OCI-LY1 (cell line): Measurements from ENCODE around the gene CD2BP2.

Experiments
- H2AFZ ChIP-seq: fragments of 200-600 bp; sonication (generic), shearing (Covaris generic); 2 replicates; pipeline ENCODE4 v1.6.0; 2014; ENCODE audit warnings: antibody characterized with exemption, mild to moderate bottlenecking, low read length
- H3F3A ChIP-seq: fragments of 200-600 bp; sonication (generic), shearing (Covaris generic); 2 replicates; pipeline ENCODE4 v1.6.0; 2014; ENCODE audit warnings: mild to moderate bottlenecking, antibody characterized with exemption, low read length, moderate library complexity; ENCODE audit not compliant: insufficient read depth
- H3K27ac ChIP-seq: fragments of 200-600 bp; sonication (generic); 2 replicates; pipeline ENCODE4 v1.5.1; 2014; ENCODE audit warnings: low read length, mixed run types, mild to moderate bottlenecking, low read depth; ENCODE audit not compliant: poor library complexity, severe bottlenecking
- H3K27me3 ChIP-seq: fragments of 200-600 bp; sonication (generic); 2 replicates; pipeline ENCODE4 v1.6.0; 2014; ENCODE audit warnings: antibody characterized with exemption, mild to moderate bottlenecking, low read length, moderate library complexity; ENCODE audit not compliant: insufficient read depth
- H3K36me3 ChIP-seq: fragments of 200-600 bp; sonication (generic); 2 replicates; pipeline ENCODE4 v1.6.1; 2014; ENCODE audit warnings: mild to moderate bottlenecking, antibody characterized with exemption, low read length, moderate library complexity, mixed read lengths; ENCODE audit not compliant: insufficient read depth
- H3K4me1 ChIP-seq: fragments of 200-600 bp; sonication (generic); 2 replicates; pipeline ENCODE4 v1.5.1; 2014; ENCODE audit warnings: mild to moderate bottlenecking, low read length, moderate library complexity; ENCODE audit not compliant: insufficient read depth, severe bottlenecking
- H3K4me2 ChIP-seq: fragments of 200-600 bp; sonication (generic), shearing (Covaris generic); 2 replicates; pipeline ENCODE4 v1.6.1; 2014; ENCODE audit warnings: low read length
- H3K4me3 ChIP-seq: fragments of 200-600 bp; sonication (generic); 2 replicates; pipeline ENCODE4 v1.5.1; 2014; ENCODE audit warnings: low read length, low read depth, mild to moderate bottlenecking, mixed read lengths; ENCODE audit not compliant: poor library complexity, severe bottlenecking
- H3K79me2 ChIP-seq: fragments of 200-600 bp; shearing (Covaris generic); 2 replicates; pipeline ENCODE4 v1.6.1; 2016; ENCODE audit warnings: mixed run types, low read length, mixed read lengths; ENCODE audit not compliant: insufficient read depth
- H3K9ac ChIP-seq: fragments of 200-600 bp; sonication (generic), shearing (Covaris generic); 2 replicates; pipeline ENCODE4 v1.6.1; 2014; ENCODE audit warnings: mild to moderate bottlenecking, low read length, mixed read lengths
- H3K9me2 ChIP-seq: fragments of 200-600 bp; sonication (generic), shearing (Covaris generic); 2 replicates; pipeline ENCODE4 v1.6.1; 2014; ENCODE audit warnings: low read depth, mild to moderate bottlenecking, low read length, mixed read lengths
- H3K9me3 ChIP-seq: fragments of 200-600 bp; shearing (Covaris generic); 2 replicates; pipeline ENCODE4 v1.6.1; 2014; ENCODE audit warnings: low read length, mixed read lengths
- H4K20me1 ChIP-seq: fragments of 200-600 bp; sonication (generic), shearing (Covaris generic); 2 replicates; pipeline ENCODE4 v1.6.0; 2016; ENCODE audit warnings: mild to moderate bottlenecking, low read length; ENCODE audit not compliant: insufficient read depth
- CTCF ChIP-seq: fragments of 200-600 bp; sonication (generic), shearing (Covaris generic); IDR thresholded peaks from 2 replicates; pipeline ENCODE4 v1.5.1; 2017; ENCODE audit warnings: mild to moderate bottlenecking, antibody characterized with exemption, low read length, moderate library complexity, mixed read lengths
- EZH2 ChIP-seq: fragments of 200-600 bp; sonication (generic), shearing (Covaris generic); IDR thresholded peaks from 2 replicates; pipeline ENCODE4 v1.8.0; 2017; ENCODE audit warnings: borderline replicate concordance, mixed run types, mild to moderate bottlenecking, antibody characterized with exemption, low read length, moderate library complexity, mixed read lengths

The CD2BP2 gene

DNA sequence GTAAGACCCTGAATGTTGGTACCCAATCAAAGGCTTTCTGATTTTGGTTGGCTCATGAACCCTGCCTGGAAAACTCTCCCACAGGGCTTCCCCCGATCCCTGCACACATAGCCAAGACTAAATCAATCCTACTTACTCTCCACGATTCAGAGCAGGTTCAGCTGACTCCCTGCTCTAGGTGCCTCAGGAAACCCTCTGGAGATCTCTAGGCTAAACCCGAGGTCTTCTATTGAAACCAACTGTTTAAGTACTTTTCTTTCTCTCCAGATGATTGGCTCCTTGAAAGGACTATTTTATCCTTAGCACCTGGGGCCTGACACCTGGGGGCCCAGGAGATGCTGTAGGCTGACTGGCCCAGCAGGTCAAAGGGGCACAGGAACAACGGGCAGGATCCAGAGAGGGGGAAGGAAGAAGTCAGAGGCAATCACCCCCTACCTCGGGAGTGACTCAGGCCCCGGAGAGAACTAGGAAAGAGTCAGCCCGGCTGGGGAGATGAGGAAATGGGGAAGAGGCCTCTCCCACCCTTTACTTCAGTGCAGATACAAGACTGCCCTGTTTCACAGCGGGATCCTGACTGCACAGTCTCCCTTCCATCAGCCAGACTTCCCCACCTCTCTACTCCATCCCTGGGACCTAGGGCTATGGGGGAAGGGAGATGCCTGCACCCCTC, 13.1 kb upstream of the CD2BP2 start:
- Histone ChIP-seq H3K4me1 (peaks cover 42% of the 10 kb centered on the region), H2AFZ (no peak overlapping the region), H3K9me3 (no peaks in the 10 kb centered on the region), H3K4me3 (peak overlapping the region; percentile 97), H3F3A (no peaks in the 10 kb centered on the region), H3K36me3 (peaks cover 36% of the 10 kb centered on the region; the same call in 1 of the 2 replicates), H4K20me1 (no peaks in the 10 kb centered on the region), H3K9ac (peak overlapping the region; percentile 89), H3K9me2 (no peaks in the 10 kb centered on the region), H3K27ac (no peak overlapping the region), H3K79me2 (peaks cover 33% of the 10 kb centered on the region), H3K27me3 (no peaks in the 10 kb centered on the region), H3K4me2 (peak overlapping the region; percentile 89)
- no peak for TF ChIP-seq EZH2
- no peak for TF ChIP-seq CTCF

- Histone ChIP-seq H4K20me1 (no peaks in the 10 kb centered on the region), H3K9me3 (no peaks in the 10 kb centered on the region), H3K4me1 (peaks cover 39% of the 10 kb centered on the region), H3K9ac (peak overlapping the region; percentile 89), H3K4me3 (peak overlapping the region; percentile 97), H3K9me2 (no peaks in the 10 kb centered on the region), H3F3A (no peaks in the 10 kb centered on the region), H3K36me3 (peaks cover 43% of the 10 kb centered on the region; the same call in 1 of the 2 replicates), H3K79me2 (peaks cover 33% of the 10 kb centered on the region), H3K27me3 (no peaks in the 10 kb centered on the region), H3K4me2 (peak overlapping the region; percentile 89), H3K27ac (no peak overlapping the region), H2AFZ (no peak overlapping the region)
- TF ChIP-seq EZH2 (no peak), CTCF (no peak)
These were observed 12.4 kb upstream of the CD2BP2 start for GRCh38 chr16:30367349-30368009.

- H3K27me3 ChIP-seq: no peaks in the 10 kb centered on the region
- TF ChIP-seq EZH2 (no peak), CTCF (no peak)
- H3K9ac ChIP-seq: no peak overlapping the region; the same call in 1 of the 2 replicates
- no peaks in the 10 kb centered on the region for H3K9me3 ChIP-seq
- H4K20me1 ChIP-seq: no peaks in the 10 kb centered on the region
- peaks cover 33% of the 10 kb centered on the region for H3K79me2 ChIP-seq
- peaks cover 29% of the 10 kb centered on the region for H3K4me1 ChIP-seq
- peak overlapping the region; percentile 89 for H3K4me2 ChIP-seq
- H3F3A ChIP-seq: no peaks in the 10 kb centered on the region
- peaks cover 47% of the 10 kb centered on the region; the same call in 1 of the 2 replicates for H3K36me3 ChIP-seq
- H3K27ac ChIP-seq: no peak overlapping the region
- H3K4me3 ChIP-seq: peak overlapping the region; percentile 97
- no peaks in the 10 kb centered on the region for H3K9me2 ChIP-seq
- no peak overlapping the region for H2AFZ ChIP-seq
These were observed 11.4 kb upstream of the CD2BP2 start for GRCh38 chr16:30366511-30366910.
